H9 (cell line): Measurements from ENCODE around the gene CCDC102A. TPM values are rescaled to one million over a fixed set of nuclear protein-coding genes. Genes with fewer than 3 reads are reported as not detected.

Experiments
- DNase-seq: peaks from one replicate; pipeline ENCODE4 v3.0.0-alpha.2; 2017
- H2AFZ ChIP-seq: one replicate; pipeline ENCODE4 v1.6.1; 2013; ENCODE audit warnings: mild to moderate bottlenecking, low read length, control low read depth, moderate library complexity
- H2AK5ac ChIP-seq: 2 replicates; pipeline ENCODE4 v1.6.1; 2013; ENCODE audit warnings: low read length, control low read depth, mixed read lengths; ENCODE audit not compliant: insufficient read length
- H2BK120ac ChIP-seq: one replicate; pipeline ENCODE4 v1.6.1; 2013; ENCODE audit warnings: low read depth, mild to moderate bottlenecking, low read length, control low read depth, inconsistent platforms; ENCODE audit not compliant: poor library complexity, severe bottlenecking
- H2BK12ac ChIP-seq: 2 replicates; pipeline ENCODE4 v1.6.1; 2013; ENCODE audit warnings: low read length, control low read depth, mixed read lengths, low read depth; ENCODE audit not compliant: insufficient read length
- H2BK15ac ChIP-seq: 2 replicates; pipeline ENCODE4 v1.6.1; 2013; ENCODE audit warnings: low read depth, low read length, control low read depth
- H2BK20ac ChIP-seq: one replicate; pipeline ENCODE4 v1.6.1; 2013; ENCODE audit warnings: low read depth, mild to moderate bottlenecking, low read length, control low read depth, inconsistent platforms; ENCODE audit not compliant: poor library complexity, severe bottlenecking
- H2BK5ac ChIP-seq: 2 replicates; pipeline ENCODE4 v1.6.1; 2013; ENCODE audit warnings: low read length, control low read depth, mixed read lengths; ENCODE audit not compliant: insufficient read length
- H3K14ac ChIP-seq: 2 replicates; pipeline ENCODE4 v1.6.1; 2013; ENCODE audit warnings: low read length, control low read depth; ENCODE audit not compliant: insufficient read depth
- H3K18ac ChIP-seq: 2 replicates; pipeline ENCODE4 v1.6.1; 2013; ENCODE audit warnings: low read depth, mild to moderate bottlenecking, mixed read lengths, low read length, control low read depth; ENCODE audit not compliant: insufficient read length
- H3K23ac ChIP-seq: 2 replicates; pipeline ENCODE4 v1.6.1; 2013; ENCODE audit warnings: low read length, control low read depth, mixed read lengths, low read depth; ENCODE audit not compliant: insufficient read length
- H3K23me2 ChIP-seq: 2 replicates; pipeline ENCODE4 v1.6.1; 2013; ENCODE audit warnings: low read depth, mild to moderate bottlenecking, mixed read lengths, low read length, control low read depth; ENCODE audit not compliant: insufficient read length, poor library complexity, severe bottlenecking
- H3K27ac ChIP-seq: 2 replicates; pipeline ENCODE4 v1.5.1; 2013; ENCODE audit warnings: low read length, control low read depth, mixed read lengths, low read depth; ENCODE audit not compliant: insufficient read length
- H3K27me3 ChIP-seq: 2 replicates; pipeline ENCODE4 v1.6.1; 2013; ENCODE audit warnings: low read length, control low read depth, inconsistent platforms; ENCODE audit not compliant: insufficient read depth
- H3K4ac ChIP-seq: 2 replicates; pipeline ENCODE4 v1.6.1; 2013; ENCODE audit warnings: low read depth, mild to moderate bottlenecking, control low read depth, inconsistent platforms, low read length, moderate library complexity
- H3K4me1 ChIP-seq: 2 replicates; pipeline ENCODE4 v1.6.1; 2013; ENCODE audit warnings: low read length, control low read depth, inconsistent platforms; ENCODE audit not compliant: insufficient read depth
- H3K4me2 ChIP-seq: 2 replicates; pipeline ENCODE4 v1.6.1; 2013; ENCODE audit warnings: low read length, control low read depth, mixed read lengths; ENCODE audit not compliant: insufficient read length, insufficient read depth
- H3K56ac ChIP-seq: 2 replicates; pipeline ENCODE4 v1.6.1; 2013; ENCODE audit warnings: low read depth, mild to moderate bottlenecking, mixed read lengths, low read length, control low read depth; ENCODE audit not compliant: insufficient read length
- H3K79me1 ChIP-seq: 2 replicates; pipeline ENCODE4 v1.6.1; 2013; ENCODE audit warnings: low read depth, mild to moderate bottlenecking, moderate library complexity, low read length, control low read depth, inconsistent platforms; ENCODE audit not compliant: insufficient read depth, poor library complexity, severe bottlenecking
- H3K79me2 ChIP-seq: 2 replicates; pipeline ENCODE4 v1.6.1; 2013; ENCODE audit warnings: low read length, control low read depth, inconsistent platforms; ENCODE audit not compliant: insufficient read depth
- H3K9ac ChIP-seq: 2 replicates; pipeline ENCODE4 v1.6.1; 2013; ENCODE audit warnings: low read length, control low read depth, mixed read lengths; ENCODE audit not compliant: insufficient read length; ENCODE audit errors: extremely low read depth
- H3K9me3 ChIP-seq: one replicate; pipeline ENCODE4 v1.6.1; 2013; ENCODE audit warnings: low read depth, low read length, inconsistent platforms; ENCODE audit not compliant: control insufficient read depth
- H3T11ph ChIP-seq: one replicate; pipeline ENCODE4 v1.6.1; 2013; ENCODE audit warnings: mild to moderate bottlenecking, low read length, control low read depth, inconsistent platforms
- H4K20me1 ChIP-seq: one replicate; pipeline ENCODE4 v1.6.1; 2013; ENCODE audit not compliant: control insufficient read depth, insufficient read length, insufficient read depth
- H4K5ac ChIP-seq: 2 replicates; pipeline ENCODE4 v1.6.1; 2013; ENCODE audit warnings: low read depth, mild to moderate bottlenecking, mixed read lengths, low read length, control low read depth; ENCODE audit not compliant: insufficient read length
- H4K8ac ChIP-seq: replicated peaks from 2 replicates; pipeline ENCODE4 v1.6.1; 2013; ENCODE audit warnings: low read length, control low read depth, mixed read lengths, low read depth; ENCODE audit not compliant: insufficient read length
- H4K91ac ChIP-seq: 2 replicates; pipeline ENCODE4 v1.6.1; 2013; ENCODE audit warnings: low read depth, mild to moderate bottlenecking, moderate library complexity, mixed read lengths, low read length, control low read depth; ENCODE audit not compliant: insufficient read length
- H3K27ac Mint-ChIP-seq, 3 experiments: 2 replicates in 2 of 3; 3 replicates in 1 of 3; pipeline ENCODE4 v1.8.0; 2020 to 2021; ENCODE audit warnings: mixed read lengths in 3 of 3, mild to moderate bottlenecking in 1 of 3, moderate library complexity in 1 of 3
- H3K27me3 Mint-ChIP-seq: 2 replicates; pipeline ENCODE4 v1.8.0; 2021; ENCODE audit warnings: low read depth, mild to moderate bottlenecking, moderate library complexity, mixed read lengths
- H3K36me3 Mint-ChIP-seq, 3 experiments: 2 replicates in 2 of 3; 3 replicates in 1 of 3; pipeline ENCODE4 v1.8.0; 2020 to 2021; ENCODE audit warnings: low read depth in 3 of 3, mixed read lengths in 3 of 3; ENCODE audit not compliant: insufficient read depth in 1 of 3
- H3K4me1 Mint-ChIP-seq, 2 experiments: 2 replicates each; pipeline ENCODE4 v1.8.0; 2020; ENCODE audit warnings: mixed read lengths in 2 of 2
- H3K4me3 Mint-ChIP-seq, 2 experiments: 2 replicates in 1 of 2; 3 replicates in 1 of 2; pipeline ENCODE4 v1.8.0; 2020 to 2021; ENCODE audit warnings: mild to moderate bottlenecking in 2 of 2, mixed read lengths in 2 of 2, moderate library complexity in 1 of 2
- H3K9me3 Mint-ChIP-seq, 2 experiments: 2 replicates in 1 of 2; 3 replicates in 1 of 2; pipeline ENCODE4 v1.8.0; 2020; ENCODE audit warnings: mild to moderate bottlenecking in 2 of 2, mixed read lengths in 2 of 2, moderate library complexity in 1 of 2
- CTCF ChIP-seq: fragments of 200-600 bp; sonication (generic); conservative IDR thresholded peaks from 3 replicates; pipeline ENCODE4 v1.8.0; 2021; ENCODE audit warnings: antibody characterized with exemption, mild to moderate bottlenecking
- WGBS: extraction: QIAGEN DNeasy Blood & Tissue Kit; methylation state at CpG from one replicate; pipeline ENCODE4 v1.1.7; 2013; ENCODE audit warnings: missing lambda C conversion rate, low lambda C conversion rate, mixed read lengths; ENCODE audit not compliant: insufficient read length; ENCODE audit errors: extremely low coverage; 5-methylcytosine and 5-hydroxymethylcytosine counted together
- total RNA-seq: library from RNA; stranded (reverse); gene quantifications from 2 replicates; pipeline ENCODE4 v1.2.1, GENCODE V29; 2021

CCDC102A gene
- total RNA-seq, 1 experiment from 2014 or later, result 8.2 TPM

- H3K79me1 ChIP-seq, result no peaks in the 10 kb centered on the region
- no peak overlapping the region for H4K5ac ChIP-seq
- no peak overlapping the region for H3K9ac ChIP-seq
- no peak overlapping the region for H3K4ac ChIP-seq
- H3K14ac ChIP-seq, result no peak overlapping the region
- H3K27me3 Mint-ChIP-seq, result no peaks in the 10 kb centered on the region; the same call in 1 of the 2 replicates
- H2AK5ac ChIP-seq, result no peak overlapping the region
- H4K20me1 ChIP-seq, result no peaks in the 10 kb centered on the region
- H3K27ac ChIP-seq, result no peak overlapping the region
- H3K4me3 Mint-ChIP-seq, result no peak overlapping the region
- no peaks in the 10 kb centered on the region for H3K27me3 ChIP-seq
- H3K79me2 ChIP-seq, result no peaks in the 10 kb centered on the region
- no peaks in the 10 kb centered on the region for H3K4me1 ChIP-seq
- no peak overlapping the region for H2BK12ac ChIP-seq
- no peak overlapping the region for H2BK120ac ChIP-seq
- no peak overlapping the region for H3K23ac ChIP-seq
- no CpG with 5 or more reads among the region's 10 CpGs for WGBS
- H3K18ac ChIP-seq, result no peak overlapping the region
- peaks cover 22 to 24% (median 23%) of the 10 kb centered on the region in 3 experiments for H3K36me3 Mint-ChIP-seq
- peaks cover 0 to 2% of the 10 kb centered on the region in 2 experiments; a peak in 2 of 4 replicates for H3K4me1 Mint-ChIP-seq
- peaks cover 16 to 20% of the 10 kb centered on the region in 2 experiments for H3K9me3 Mint-ChIP-seq
- no peak overlapping the region for H3K4me2 ChIP-seq
- no peaks in the 10 kb centered on the region for H3K23me2 ChIP-seq
- H2BK20ac ChIP-seq, result no peak overlapping the region
- DNase-seq, result no peak
- H3K9me3 ChIP-seq, result no peaks in the 10 kb centered on the region
- no peak overlapping the region for H3K56ac ChIP-seq
- H3K27ac Mint-ChIP-seq, result no peak overlapping the region; a peak in 1 of 7 replicates
- H4K8ac ChIP-seq, result no peak overlapping the region
- H4K91ac ChIP-seq, result no peak overlapping the region
- no peak overlapping the region for H2AFZ ChIP-seq
- no peak overlapping the region for H3T11ph ChIP-seq
- TF ChIP-seq CTCF, result no peak
- H2BK15ac ChIP-seq, result no peak overlapping the region
- no peak overlapping the region for H2BK5ac ChIP-seq
Observed at GRCh38 chr16:57572978-57573728, 36.8 kb upstream of the CCDC102A start.
